ENCODE results near the gene AVPI1.

AVPI1 gene

DNA sequence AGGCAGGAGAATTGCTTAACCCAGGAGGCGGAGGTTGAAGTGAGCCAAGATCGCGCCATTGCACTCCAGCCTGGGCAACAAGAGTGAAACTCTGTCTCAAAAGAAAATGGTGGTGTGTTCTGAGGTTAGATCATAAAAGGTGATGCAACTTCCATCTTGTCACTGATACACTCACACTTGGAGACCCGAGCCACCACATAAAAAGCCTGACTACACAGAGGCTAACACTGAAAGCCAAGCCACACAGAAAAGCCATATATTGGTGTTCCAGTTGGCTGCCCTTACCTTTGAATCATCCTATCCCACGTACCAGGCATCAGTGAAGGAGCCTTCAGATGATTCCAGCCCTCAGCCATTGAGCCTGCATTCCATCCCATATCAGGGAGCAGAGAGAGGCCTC is 57.8 kb downstream of the AVPI1 start:
- H3K27me3 ChIP-seq (replicated peaks; ENCODE audit: control insufficient read depth, insufficient read depth, low read length): no peaks in the 10 kb centered on the region
- TF ChIP-seq, protein P1, sequence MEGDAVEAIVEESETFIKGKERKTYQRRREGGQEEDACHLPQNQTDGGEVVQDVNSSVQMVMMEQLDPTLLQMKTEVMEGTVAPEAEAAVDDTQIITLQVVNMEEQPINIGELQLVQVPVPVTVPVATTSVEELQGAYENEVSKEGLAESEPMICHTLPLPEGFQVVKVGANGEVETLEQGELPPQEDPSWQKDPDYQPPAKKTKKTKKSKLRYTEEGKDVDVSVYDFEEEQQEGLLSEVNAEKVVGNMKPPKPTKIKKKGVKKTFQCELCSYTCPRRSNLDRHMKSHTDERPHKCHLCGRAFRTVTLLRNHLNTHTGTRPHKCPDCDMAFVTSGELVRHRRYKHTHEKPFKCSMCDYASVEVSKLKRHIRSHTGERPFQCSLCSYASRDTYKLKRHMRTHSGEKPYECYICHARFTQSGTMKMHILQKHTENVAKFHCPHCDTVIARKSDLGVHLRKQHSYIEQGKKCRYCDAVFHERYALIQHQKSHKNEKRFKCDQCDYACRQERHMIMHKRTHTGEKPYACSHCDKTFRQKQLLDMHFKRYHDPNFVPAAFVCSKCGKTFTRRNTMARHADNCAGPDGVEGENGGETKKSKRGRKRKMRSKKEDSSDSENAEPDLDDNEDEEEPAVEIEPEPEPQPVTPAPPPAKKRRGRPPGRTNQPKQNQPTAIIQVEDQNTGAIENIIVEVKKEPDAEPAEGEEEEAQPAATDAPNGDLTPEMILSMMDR (IDR thresholded peaks at IDR 0.05; ENCODE audit: insufficient read depth, low read length, poor library complexity, severe bottlenecking): no peak
- no peaks in the 10 kb centered on the region for H3K36me3 ChIP-seq (ENCODE audit: control insufficient read depth, insufficient read depth, low read length)
- DNase-seq (ENCODE audit: extremely low read depth, insufficient read length): no peak
- no peak overlapping the region for H3K4me3 ChIP-seq (replicated peaks; ENCODE audit: low read depth, low read length)

- Histone ChIP-seq H3K4me3 (replicated peaks; ENCODE audit: low read depth, low read length) (no peak overlapping the region), H3K36me3 (ENCODE audit: control insufficient read depth, insufficient read depth, low read length) (no peaks in the 10 kb centered on the region), H3K27me3 (replicated peaks; ENCODE audit: control insufficient read depth, insufficient read depth, low read length) (no peaks in the 10 kb centered on the region)
- TF ChIP-seq, protein P1 (IDR thresholded peaks at IDR 0.05; ENCODE audit: insufficient read depth, low read length, poor library complexity, severe bottlenecking): no peak
- no peak for DNase-seq (ENCODE audit: extremely low read depth, insufficient read length)
These were observed 58.8 kb downstream of the AVPI1 start for GRCh38 chr10:97628228-97628627.

GRCh38 chr10:97627731-97628130 is 59.3 kb downstream of the AVPI1 start:
- Histone ChIP-seq H3K4me3 (replicated peaks; ENCODE audit: low read depth, low read length) (no peak overlapping the region), H3K36me3 (ENCODE audit: control insufficient read depth, insufficient read depth, low read length) (no peaks in the 10 kb centered on the region), H3K27me3 (replicated peaks; ENCODE audit: control insufficient read depth, insufficient read depth, low read length) (no peaks in the 10 kb centered on the region)
- TF ChIP-seq, protein P1 (IDR thresholded peaks at IDR 0.05; ENCODE audit: insufficient read depth, low read length, poor library complexity, severe bottlenecking): no peak
- DNase-seq (ENCODE audit: extremely low read depth, insufficient read length): no peak

Measured in GM06990 (cell line).